ENCODE measurements around the gene KBTBD7. TPM values are rescaled to one million over a fixed set of nuclear protein-coding genes. Genes with fewer than 3 reads are reported as not detected.
"Not testable (repeated sequence)": the region's sequence is repeated elsewhere in the genome, so short reads cannot be mapped to it uniquely, and the experiment has no call there.

The KBTBD7 gene
- total and polyA plus RNA-seq, 9 donors = 7.3 to 11.0 (median 8.8) TPM

DNA sequence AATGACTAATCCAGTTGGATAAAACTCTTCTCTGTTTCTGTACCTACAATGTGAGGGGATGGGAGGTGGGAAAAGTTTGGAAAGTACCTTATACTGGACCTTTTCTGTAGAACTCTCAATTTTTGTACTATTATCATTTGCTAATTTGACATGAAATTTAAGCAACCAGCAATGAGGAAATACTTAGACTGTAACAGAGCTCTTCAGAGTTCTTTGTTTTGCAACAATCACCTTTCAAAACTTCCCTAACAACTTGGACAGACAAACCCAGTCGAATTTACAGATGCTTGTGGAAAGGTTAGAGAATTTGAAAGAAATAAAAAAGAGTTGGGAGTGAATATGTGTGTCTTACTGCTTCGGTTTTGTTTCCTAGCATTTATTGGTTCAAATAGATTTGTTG lies 16.8 kb downstream of the KBTBD7 start:
- peaks cover 5% of the 10 kb centered on the region for H3K9me3 ChIP-seq (replicated peaks; ENCODE audit: control insufficient read depth, low read depth, low read length)
- H3K4me1 ChIP-seq (ENCODE audit: control insufficient read depth, insufficient read depth, low read length) = no peaks in the 10 kb centered on the region
- no peak overlapping the region for H3K27ac ChIP-seq (ENCODE audit: low read length)
- H3K4me3 ChIP-seq (ENCODE audit: low read length) = no peak overlapping the region
- WGBS (ENCODE audit: insufficient coverage) = no CpG with 5 or more reads among the region's 2 CpGs
- DNase-seq = no peak
- no peaks in the 10 kb centered on the region for H3K36me3 ChIP-seq (ENCODE audit: control insufficient read depth, insufficient read depth, low read length)
- no peaks in the 10 kb centered on the region for H3K27me3 ChIP-seq (ENCODE audit: control insufficient read depth, insufficient read depth, low read length)

DNA sequence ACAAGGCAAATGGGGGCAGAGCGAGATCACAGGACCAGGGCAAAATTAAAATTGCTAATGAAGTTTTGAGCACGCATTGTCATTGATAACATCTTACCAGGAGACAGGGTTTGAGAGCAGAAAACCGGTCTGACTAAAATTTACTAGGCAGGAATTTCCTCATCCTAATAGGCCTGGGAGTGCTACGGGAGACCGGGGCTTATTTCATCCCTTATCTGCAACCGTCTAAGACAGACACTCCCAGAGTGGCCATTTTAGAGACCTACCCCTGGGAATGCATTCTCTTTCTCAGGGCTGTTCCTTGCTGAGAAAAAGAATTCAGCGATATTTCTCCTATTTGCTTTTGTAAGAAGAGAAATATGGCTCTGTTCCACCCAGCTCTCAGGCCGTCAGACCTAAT lies 18.8 kb downstream of the KBTBD7 start:
- H3K4me1 ChIP-seq (ENCODE audit: control insufficient read depth, insufficient read depth, low read length); H3K27ac ChIP-seq (ENCODE audit: low read length); H3K4me3 ChIP-seq (ENCODE audit: low read length); H3K9me3 ChIP-seq (replicated peaks; ENCODE audit: control insufficient read depth, low read depth, low read length); H3K27me3 ChIP-seq (ENCODE audit: control insufficient read depth, insufficient read depth, low read length); DNase-seq; H3K36me3 ChIP-seq (ENCODE audit: control insufficient read depth, insufficient read depth, low read length): not testable (repeated sequence)
- 93% methylated on average over 5 of the region's 8 CpGs for WGBS (ENCODE audit: insufficient coverage)

DNA sequence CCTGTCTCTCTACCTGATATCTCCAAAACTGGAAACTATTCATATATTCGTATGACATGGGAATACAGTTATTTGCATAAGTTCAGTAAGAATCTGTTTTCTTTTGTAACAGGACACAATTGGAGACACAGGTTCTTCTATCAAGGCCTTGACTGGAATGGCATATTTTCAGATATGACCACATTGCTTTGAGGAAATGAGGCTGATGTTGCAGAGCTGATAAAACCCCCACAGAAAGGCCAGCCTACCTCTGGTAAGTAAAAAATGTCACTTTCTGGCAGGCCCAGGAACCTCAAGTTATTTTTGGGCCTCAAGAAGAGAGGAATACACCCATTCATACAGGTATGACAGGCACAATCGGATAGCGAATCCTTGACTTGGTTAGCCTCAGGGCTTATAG lies 32.2 kb downstream of the KBTBD7 start:
- WGBS (ENCODE audit: insufficient coverage) = no CpG with 5 or more reads among the region's 3 CpGs
- H3K27ac ChIP-seq (ENCODE audit: low read length) = no peak overlapping the region
- H3K4me1 ChIP-seq (ENCODE audit: control insufficient read depth, insufficient read depth, low read length) = no peaks in the 10 kb centered on the region
- H3K36me3 ChIP-seq (ENCODE audit: control insufficient read depth, insufficient read depth, low read length) = no peaks in the 10 kb centered on the region
- H3K4me3 ChIP-seq (ENCODE audit: low read length) = no peak overlapping the region
- DNase-seq = no peak
- no peaks in the 10 kb centered on the region for H3K9me3 ChIP-seq (replicated peaks; ENCODE audit: control insufficient read depth, low read depth, low read length)
- no peaks in the 10 kb centered on the region for H3K27me3 ChIP-seq (ENCODE audit: control insufficient read depth, insufficient read depth, low read length)

DNA sequence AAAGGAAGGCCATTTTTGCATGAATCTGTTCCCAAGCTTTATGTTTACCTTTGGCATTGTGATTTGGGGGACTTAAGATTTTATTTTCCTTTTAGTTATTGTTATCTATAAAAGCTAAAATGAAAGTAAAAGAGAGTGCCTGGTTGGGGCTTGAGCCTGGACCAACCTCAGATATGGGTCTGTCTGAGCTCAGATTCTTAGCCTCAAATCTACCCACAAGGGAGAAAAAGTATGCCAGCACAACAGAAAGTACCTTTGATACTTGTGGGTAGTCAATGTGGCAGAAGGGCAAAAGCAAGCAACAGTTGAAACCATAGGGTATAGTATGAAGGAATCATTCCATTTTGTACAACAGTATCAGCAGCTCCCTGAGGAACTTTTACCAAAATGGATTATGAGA lies 35.2 kb downstream of the KBTBD7 start:
- H3K27ac ChIP-seq (ENCODE audit: low read length) = no peak overlapping the region
- no peak overlapping the region for H3K4me3 ChIP-seq (ENCODE audit: low read length)
- H3K4me1 ChIP-seq (ENCODE audit: control insufficient read depth, insufficient read depth, low read length) = no peaks in the 10 kb centered on the region
- H3K36me3 ChIP-seq (ENCODE audit: control insufficient read depth, insufficient read depth, low read length) = no peaks in the 10 kb centered on the region
- no peaks in the 10 kb centered on the region for H3K9me3 ChIP-seq (replicated peaks; ENCODE audit: control insufficient read depth, low read depth, low read length)
- DNase-seq = no peak
- H3K27me3 ChIP-seq (ENCODE audit: control insufficient read depth, insufficient read depth, low read length) = no peaks in the 10 kb centered on the region

DNA sequence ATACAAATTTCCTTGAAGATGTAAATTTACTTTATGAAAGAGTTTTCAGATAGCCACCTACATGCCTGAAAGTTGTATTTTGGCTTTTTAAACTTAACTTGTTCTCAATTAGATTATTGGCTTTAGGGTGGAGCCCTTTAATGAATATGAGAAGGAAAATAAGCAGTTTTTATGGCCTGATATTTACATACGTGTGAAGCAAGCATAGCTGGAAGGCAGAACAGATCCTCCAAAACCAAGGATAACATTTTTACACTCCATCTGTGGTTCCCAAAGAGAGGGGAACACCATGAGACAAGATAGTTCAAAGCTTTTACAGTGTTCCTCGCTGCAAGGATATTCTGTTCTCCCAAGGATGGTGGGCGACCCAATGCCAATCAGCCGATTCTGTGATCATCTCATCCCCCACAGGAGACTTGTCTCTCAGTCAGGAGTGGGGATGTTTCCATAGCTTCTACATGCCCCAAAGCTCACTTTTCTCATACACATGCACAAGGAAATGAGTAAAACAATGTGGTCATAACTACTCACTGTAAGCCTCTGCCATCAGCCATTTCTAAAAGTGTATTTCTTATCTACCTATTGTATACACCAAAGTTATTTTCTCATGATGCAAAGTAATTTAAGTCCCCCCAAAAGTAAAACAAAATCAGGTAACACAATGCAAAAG lies 37.2 kb downstream of the KBTBD7 start:
- Histone ChIP-seq H3K27ac (ENCODE audit: low read length) (no peak overlapping the region), H3K36me3 (ENCODE audit: control insufficient read depth, insufficient read depth, low read length) (no peaks in the 10 kb centered on the region), H3K9me3 (replicated peaks; ENCODE audit: control insufficient read depth, low read depth, low read length) (peaks cover 4% of the 10 kb centered on the region), H3K4me3 (ENCODE audit: low read length) (no peak overlapping the region), H3K4me1 (ENCODE audit: control insufficient read depth, insufficient read depth, low read length) (no peaks in the 10 kb centered on the region), H3K27me3 (ENCODE audit: control insufficient read depth, insufficient read depth, low read length) (no peaks in the 10 kb centered on the region)
- DNase-seq = no peak
- WGBS (ENCODE audit: insufficient coverage) = 85% methylated on average over 2 of the region's 4 CpGs

DNA sequence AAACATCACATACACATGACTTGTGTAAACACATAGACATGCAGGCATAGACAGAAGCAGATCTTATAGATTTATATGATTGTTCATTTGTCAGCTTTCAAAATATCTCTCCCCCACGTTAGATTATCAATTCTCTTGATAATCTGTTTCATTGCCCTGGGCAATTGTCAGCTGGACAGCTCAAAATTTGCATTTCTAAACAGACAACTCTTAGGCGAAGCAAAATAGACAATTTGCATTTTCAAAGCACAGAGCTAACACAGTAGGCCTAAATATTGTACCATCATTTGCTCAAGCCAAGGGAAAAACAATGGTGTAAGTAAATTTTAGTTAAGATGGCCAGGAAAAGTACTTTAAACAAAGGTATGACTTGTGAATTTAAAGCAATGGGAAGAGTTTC lies 37.7 kb downstream of the KBTBD7 start:
- H3K9me3 ChIP-seq (replicated peaks; ENCODE audit: control insufficient read depth, low read depth, low read length) = peaks cover 9% of the 10 kb centered on the region
- no peaks in the 10 kb centered on the region for H3K27me3 ChIP-seq (ENCODE audit: control insufficient read depth, insufficient read depth, low read length)
- DNase-seq = no peak
- no peaks in the 10 kb centered on the region for H3K36me3 ChIP-seq (ENCODE audit: control insufficient read depth, insufficient read depth, low read length)
- WGBS (ENCODE audit: insufficient coverage) = no CpG with 5 or more reads among the region's 2 CpGs
- H3K4me3 ChIP-seq (ENCODE audit: low read length) = no peak overlapping the region
- H3K4me1 ChIP-seq (ENCODE audit: control insufficient read depth, insufficient read depth, low read length) = no peaks in the 10 kb centered on the region
- no peak overlapping the region for H3K27ac ChIP-seq (ENCODE audit: low read length)

DNA sequence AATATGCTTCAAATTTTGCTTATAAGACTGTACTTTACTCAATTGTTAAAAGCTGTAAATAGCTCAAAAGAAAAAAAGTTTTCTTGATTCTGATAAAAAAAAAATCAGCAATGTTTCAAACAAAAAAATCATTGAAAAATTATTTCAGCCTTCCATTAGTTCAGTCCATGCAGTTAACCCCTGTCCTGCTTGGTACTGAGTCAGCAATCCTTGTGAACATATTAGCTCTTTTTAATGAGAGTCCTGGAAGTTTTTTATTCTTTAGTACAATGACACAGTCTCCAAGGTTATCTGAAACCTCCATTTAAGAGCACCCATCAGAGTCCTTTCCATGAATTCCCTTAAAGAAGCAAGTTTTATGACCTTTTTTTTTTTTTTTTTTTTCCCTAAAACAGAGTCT lies 40.3 kb downstream of the KBTBD7 start:
- Histone ChIP-seq H3K27me3 (ENCODE audit: control insufficient read depth, insufficient read depth, low read length) (no peaks in the 10 kb centered on the region), H3K4me1 (ENCODE audit: control insufficient read depth, insufficient read depth, low read length) (no peaks in the 10 kb centered on the region), H3K9me3 (replicated peaks; ENCODE audit: control insufficient read depth, low read depth, low read length) (peaks cover 25% of the 10 kb centered on the region), H3K4me3 (ENCODE audit: low read length) (no peak overlapping the region), H3K27ac (ENCODE audit: low read length) (no peak overlapping the region), H3K36me3 (ENCODE audit: control insufficient read depth, insufficient read depth, low read length) (peaks cover 2% of the 10 kb centered on the region)
- no peak for DNase-seq

DNA sequence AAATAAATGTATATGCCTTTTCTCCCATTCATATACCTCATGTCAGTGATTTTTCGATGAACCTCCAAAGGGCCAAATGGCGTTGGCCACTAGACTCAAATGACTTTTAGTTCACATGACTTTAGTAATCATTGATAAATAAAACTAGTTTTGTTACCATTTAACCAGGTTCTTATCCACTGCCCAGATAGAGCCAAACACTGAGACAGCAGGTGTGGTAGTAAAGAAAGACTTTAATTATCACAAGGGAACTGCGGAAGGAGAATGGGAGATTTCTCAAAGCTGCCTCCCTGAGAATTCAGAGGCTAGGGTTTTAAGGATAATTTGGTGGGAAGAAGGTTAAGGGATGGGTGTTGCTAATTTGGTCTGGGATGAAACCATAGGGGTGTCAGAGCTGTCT lies 42.4 kb downstream of the KBTBD7 start:
- H3K9me3 ChIP-seq (replicated peaks; ENCODE audit: control insufficient read depth, low read depth, low read length) = peaks cover 37% of the 10 kb centered on the region
- WGBS (ENCODE audit: insufficient coverage) = 100% methylated on average over 1 of the region's 3 CpGs

DNA sequence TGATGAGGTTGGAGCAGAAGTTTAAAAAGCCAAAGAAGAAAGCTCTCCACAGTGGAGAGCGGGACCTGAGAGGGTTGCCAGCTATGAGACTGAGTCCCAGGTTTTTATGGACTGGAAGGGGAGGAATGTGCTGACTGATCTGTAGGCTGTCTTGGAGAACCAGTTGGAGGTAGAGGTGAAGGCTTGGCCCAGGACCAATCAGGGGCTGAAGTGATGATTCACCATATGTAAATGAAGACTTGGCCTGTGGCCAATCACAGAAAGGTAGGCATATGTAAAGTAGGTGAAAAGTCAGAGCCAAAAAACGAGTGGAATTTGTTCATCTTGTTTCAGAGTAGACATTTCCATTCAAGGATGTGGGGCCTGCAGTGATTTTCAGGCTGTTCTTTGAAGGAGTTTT lies 44.3 kb downstream of the KBTBD7 start:
- Histone ChIP-seq H3K27ac (ENCODE audit: low read length) (no peak overlapping the region), H3K36me3 (ENCODE audit: control insufficient read depth, insufficient read depth, low read length) (peaks cover 2% of the 10 kb centered on the region), H3K27me3 (ENCODE audit: control insufficient read depth, insufficient read depth, low read length) (no peaks in the 10 kb centered on the region), H3K4me1 (ENCODE audit: control insufficient read depth, insufficient read depth, low read length) (no peaks in the 10 kb centered on the region), H3K9me3 (replicated peaks; ENCODE audit: control insufficient read depth, low read depth, low read length) (peaks cover 37% of the 10 kb centered on the region), H3K4me3 (ENCODE audit: low read length) (no peak overlapping the region)
- DNase-seq = no peak
- WGBS (ENCODE audit: insufficient coverage) = 81% methylated on average over 2 of the region's 2 CpGs

More for the DNA sequence above, 42.4 kb downstream of the KBTBD7 start:
- no peak for DNase-seq
- Histone ChIP-seq H3K36me3 (ENCODE audit: control insufficient read depth, insufficient read depth, low read length) (peaks cover 2% of the 10 kb centered on the region), H3K27ac (ENCODE audit: low read length) (no peak overlapping the region), H3K4me1 (ENCODE audit: control insufficient read depth, insufficient read depth, low read length) (no peaks in the 10 kb centered on the region), H3K27me3 (ENCODE audit: control insufficient read depth, insufficient read depth, low read length) (no peaks in the 10 kb centered on the region), H3K4me3 (ENCODE audit: low read length) (no peak overlapping the region)

DNA sequence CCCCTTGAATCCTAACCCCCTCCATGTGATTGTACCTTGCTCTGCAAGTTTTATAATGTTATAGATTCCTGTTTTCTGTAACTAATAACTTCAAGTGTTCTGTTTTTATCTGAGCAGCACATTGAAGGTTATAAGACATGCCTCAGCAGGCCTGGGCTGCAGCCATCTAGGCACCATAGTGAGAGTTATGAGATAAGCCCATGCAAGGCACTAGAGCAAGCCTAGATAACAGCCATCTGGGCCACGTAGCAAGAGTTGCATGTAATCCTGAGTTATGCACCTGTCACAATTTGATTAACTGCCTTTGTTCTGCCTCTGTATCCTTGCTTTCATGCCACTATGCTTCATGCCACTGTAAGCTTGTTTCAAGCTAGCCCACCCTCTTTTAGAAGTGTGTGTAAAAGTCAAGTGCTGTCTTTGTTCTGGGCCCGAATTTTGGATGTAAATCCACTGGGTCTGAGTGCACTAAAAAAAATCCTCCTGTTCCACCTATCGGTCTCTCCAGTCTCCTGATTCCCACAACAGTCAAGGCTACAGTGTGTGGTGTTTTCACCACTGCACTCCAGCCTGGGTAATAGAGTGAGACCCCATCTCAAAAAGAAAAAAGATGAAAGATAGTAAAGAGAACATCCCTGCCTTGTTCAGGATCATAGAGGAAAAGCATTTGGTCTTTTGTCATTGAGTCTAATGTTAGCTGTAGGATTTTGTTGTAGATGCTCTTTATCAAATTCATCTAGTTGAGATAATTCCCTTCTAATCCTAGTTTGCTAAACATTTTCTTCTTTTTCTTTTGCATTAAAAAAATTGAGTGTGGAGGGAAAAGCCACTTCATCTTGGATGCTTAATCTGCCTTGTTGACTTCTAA lies 45.7 kb downstream of the KBTBD7 start:
- Histone ChIP-seq H3K9me3 (replicated peaks; ENCODE audit: control insufficient read depth, low read depth, low read length) (peaks cover 37% of the 10 kb centered on the region), H3K27ac (ENCODE audit: low read length) (no peak overlapping the region), H3K27me3 (ENCODE audit: control insufficient read depth, insufficient read depth, low read length) (no peaks in the 10 kb centered on the region), H3K4me1 (ENCODE audit: control insufficient read depth, insufficient read depth, low read length) (no peaks in the 10 kb centered on the region), H3K4me3 (ENCODE audit: low read length) (no peak overlapping the region), H3K36me3 (ENCODE audit: control insufficient read depth, insufficient read depth, low read length) (peaks cover 2% of the 10 kb centered on the region)
- no peak for DNase-seq
- 67% methylated on average over 1 of the region's 3 CpGs for WGBS (ENCODE audit: insufficient coverage)
